Activated T-cell treated with anti-CD3 and anti-CD28 coated beads, Interleukin-2, amount 50 U/mL, for 24 hours (primary cell): Measurements from ENCODE around the gene RXRA.

Experiments
- DNase-seq: peaks from one replicate; pipeline ENCODE4 v3.0.0-alpha.2; 2020
- H3K27ac Mint-ChIP-seq: 2 replicates; pipeline ENCODE4 v1.8.0; 2020; ENCODE audit warnings: mild to moderate bottlenecking, mixed read lengths
- H3K27me3 Mint-ChIP-seq: 2 replicates; pipeline ENCODE4 v1.8.0; 2020; ENCODE audit warnings: mixed read lengths
- H3K36me3 Mint-ChIP-seq: 2 replicates; pipeline ENCODE4 v1.8.0; 2020; ENCODE audit warnings: low read depth, mixed read lengths
- H3K4me1 Mint-ChIP-seq: 2 replicates; pipeline ENCODE4 v1.8.0; 2020; ENCODE audit warnings: low read depth, mixed read lengths
- H3K4me3 Mint-ChIP-seq: 2 replicates; pipeline ENCODE4 v1.8.0; 2020; ENCODE audit warnings: mild to moderate bottlenecking, moderate library complexity, mixed read lengths
- H3K9me3 Mint-ChIP-seq: 2 replicates; pipeline ENCODE4 v1.8.0; 2020; ENCODE audit warnings: mixed read lengths

RXRA gene

DNA sequence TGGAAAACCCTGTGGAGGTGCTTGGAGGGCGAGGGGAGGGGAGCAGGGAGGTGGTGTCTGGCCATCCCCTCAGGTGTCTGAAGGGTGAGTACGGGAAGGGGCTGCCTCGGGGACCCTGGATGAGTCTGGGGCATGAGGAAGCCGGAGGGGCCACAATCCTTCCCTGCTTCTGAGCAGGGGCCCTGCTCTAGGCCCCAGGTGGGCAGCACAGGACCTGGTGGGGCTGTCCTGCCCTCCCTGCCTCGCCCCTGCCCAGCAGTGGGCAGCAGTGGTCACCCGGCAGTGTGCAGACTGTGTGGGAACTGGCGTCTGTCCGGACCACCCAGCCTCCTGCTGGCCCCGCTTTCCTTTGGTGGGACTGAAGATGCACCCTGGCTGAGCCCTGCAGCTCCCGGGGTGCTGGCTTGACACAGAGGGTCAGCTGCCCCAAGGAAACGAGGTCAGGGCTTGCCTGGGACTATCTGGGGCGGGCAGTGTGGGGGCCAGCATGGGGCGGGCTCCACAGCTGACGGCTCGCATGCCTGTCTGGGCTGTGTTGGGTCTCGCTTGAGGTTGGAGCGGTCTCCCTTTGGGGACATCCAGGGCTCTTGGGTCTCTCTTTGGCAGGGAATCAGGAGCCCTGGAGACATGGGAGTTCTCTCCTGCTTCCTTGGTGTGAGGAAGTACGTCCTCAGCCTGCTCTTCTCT lies 26.1 kb downstream of the RXRA start:
- H3K36me3 Mint-ChIP-seq = no peaks in the 10 kb centered on the region
- no peak overlapping the region for H3K4me3 Mint-ChIP-seq
- no peak overlapping the region for H3K27ac Mint-ChIP-seq
- H3K27me3 Mint-ChIP-seq = no peaks in the 10 kb centered on the region
- DNase-seq = no peak
- no peaks in the 10 kb centered on the region for H3K4me1 Mint-ChIP-seq
- H3K9me3 Mint-ChIP-seq = no peaks in the 10 kb centered on the region

DNA sequence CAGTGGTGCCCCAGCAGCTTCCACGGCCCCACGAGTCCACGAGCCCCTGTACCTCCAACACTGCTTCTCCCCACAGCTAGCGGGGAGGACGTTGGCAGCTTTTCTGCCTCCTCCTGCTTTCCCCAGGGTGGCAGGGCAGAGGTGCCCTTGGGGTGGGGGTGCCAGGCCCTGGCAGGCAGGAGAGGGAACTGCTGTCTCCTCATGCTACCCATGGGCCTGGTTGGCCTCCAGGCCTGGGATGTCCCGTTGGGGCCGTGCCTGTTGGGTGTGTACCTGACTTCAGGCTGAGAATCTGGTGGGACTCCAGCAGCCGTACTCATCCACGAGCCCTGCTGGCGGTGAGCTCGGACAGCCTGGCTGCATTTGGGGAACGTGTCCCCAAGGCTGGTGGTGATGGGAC lies 27.3 kb downstream of the RXRA start:
- Mint-ChIP-seq H3K27me3 (no peaks in the 10 kb centered on the region), H3K36me3 (no peaks in the 10 kb centered on the region), H3K4me3 (no peak overlapping the region), H3K27ac (no peak overlapping the region), H3K4me1 (no peaks in the 10 kb centered on the region), H3K9me3 (no peaks in the 10 kb centered on the region)
- no peak for DNase-seq

DNA sequence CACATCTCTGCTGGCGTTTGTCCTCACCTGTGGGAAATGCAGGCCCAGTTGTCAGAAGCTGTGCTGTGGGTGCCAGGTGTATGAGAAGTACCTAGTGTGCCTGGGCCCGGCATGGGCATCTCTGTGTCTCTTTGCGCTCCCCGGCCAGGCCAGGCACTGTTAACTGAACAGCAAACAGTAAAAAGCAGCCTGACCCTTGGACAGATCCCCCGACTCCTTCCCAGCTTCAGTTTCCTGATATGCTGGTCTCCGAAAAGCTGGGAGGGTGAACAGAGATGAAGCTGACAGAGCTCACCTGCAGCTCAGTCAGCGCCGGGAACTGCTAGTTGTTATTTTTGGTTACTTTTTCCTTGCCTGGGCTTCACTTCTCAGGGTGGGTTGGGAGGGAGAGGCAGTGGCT lies 28.9 kb downstream of the RXRA start:
- H3K36me3 Mint-ChIP-seq = no peaks in the 10 kb centered on the region
- no peak for DNase-seq
- no peak overlapping the region for H3K27ac Mint-ChIP-seq
- H3K4me1 Mint-ChIP-seq = no peaks in the 10 kb centered on the region
- H3K4me3 Mint-ChIP-seq = no peak overlapping the region
- no peaks in the 10 kb centered on the region for H3K9me3 Mint-ChIP-seq
- H3K27me3 Mint-ChIP-seq = no peaks in the 10 kb centered on the region

DNA sequence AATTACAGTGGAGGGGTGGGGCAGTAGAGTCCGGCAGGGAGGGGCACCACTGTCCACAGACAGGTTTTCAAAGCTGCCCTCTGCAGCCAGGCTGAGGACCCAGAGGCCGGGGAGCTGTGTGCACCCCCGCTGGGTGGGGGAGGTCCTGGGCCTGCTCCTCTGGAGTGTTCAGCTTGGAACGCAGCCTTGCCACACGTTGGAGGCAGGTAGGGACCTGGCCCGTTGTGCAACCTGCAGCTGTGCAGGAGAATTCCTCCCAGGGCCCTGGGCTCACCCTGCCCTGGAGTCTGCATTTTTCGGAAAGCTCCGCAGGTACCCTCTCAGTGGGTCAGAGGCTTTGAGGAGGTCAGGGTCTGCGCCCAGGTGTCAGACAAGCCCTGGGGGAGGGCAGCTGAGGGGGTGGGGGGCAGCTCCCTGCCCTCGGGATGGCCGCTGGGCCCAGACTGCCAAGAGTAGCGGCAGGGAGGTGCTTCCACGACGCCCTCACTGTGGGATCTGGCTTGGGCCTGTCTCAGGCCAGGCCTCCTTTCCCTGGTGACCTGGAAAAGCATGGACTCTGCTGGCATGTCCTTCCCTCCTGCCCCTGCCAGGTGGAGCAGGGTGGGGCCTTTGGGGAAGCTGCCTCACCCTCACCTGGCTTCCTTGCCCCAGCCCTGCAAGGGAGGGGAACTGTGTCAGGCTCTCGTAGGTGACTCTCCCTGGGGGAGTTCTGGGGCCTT lies 29.5 kb downstream of the RXRA start:
- Mint-ChIP-seq H3K36me3 (no peaks in the 10 kb centered on the region), H3K4me3 (no peak overlapping the region), H3K27me3 (no peaks in the 10 kb centered on the region), H3K4me1 (no peaks in the 10 kb centered on the region), H3K27ac (no peak overlapping the region), H3K9me3 (no peaks in the 10 kb centered on the region)
- no peak for DNase-seq

DNA sequence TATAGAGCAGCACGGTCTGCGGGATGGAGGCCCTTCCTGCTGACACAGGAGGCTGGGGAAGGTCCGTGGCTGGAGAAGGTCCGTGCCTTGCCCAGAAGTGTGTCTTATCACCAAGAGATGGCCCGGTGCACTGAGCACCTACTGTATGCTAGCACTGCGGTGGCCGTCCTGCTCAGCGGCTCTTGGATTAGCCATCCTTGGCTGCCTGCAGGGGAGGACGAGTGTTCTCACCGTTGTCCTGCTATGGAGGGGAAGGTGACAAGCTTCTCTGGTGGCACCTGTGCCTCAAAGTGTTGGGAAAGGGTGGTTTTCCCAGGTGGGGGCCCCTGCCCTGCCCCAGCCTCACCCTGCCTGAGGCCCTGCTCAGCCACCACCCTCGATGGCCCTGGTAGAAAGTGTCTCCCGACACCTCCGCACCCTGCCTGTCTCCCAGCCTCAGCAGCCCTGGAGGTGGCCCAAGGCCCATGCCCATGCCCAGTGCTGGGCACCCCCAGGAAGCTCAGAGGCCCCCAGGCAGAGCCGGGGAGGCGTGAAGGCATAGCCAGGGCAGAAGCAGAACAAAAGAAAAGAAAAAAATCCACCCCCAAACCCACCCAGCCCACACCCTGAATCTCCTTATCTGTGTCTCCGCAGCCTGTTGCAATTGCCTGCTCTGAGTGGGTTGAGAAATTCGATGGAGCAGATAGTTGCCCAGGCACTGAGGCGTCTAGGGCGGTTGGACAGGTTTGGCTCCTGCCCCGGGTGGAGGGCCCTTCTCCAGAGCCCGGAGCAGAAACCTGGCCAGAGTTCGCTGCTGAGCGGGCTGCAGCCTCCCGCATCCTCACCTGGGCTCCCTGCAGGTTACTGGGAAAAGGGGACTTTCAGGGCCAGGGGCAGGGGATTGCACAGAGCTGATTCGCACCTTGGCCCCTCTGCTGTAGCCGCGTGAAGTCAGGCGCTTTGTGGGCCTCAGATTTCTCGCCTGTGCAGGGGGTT lies 30.5 kb downstream of the RXRA start:
- Mint-ChIP-seq H3K4me3 (no peak overlapping the region), H3K4me1 (no peaks in the 10 kb centered on the region), H3K27me3 (no peaks in the 10 kb centered on the region), H3K27ac (no peak overlapping the region), H3K9me3 (no peaks in the 10 kb centered on the region), H3K36me3 (no peaks in the 10 kb centered on the region)
- no peak for DNase-seq

DNA sequence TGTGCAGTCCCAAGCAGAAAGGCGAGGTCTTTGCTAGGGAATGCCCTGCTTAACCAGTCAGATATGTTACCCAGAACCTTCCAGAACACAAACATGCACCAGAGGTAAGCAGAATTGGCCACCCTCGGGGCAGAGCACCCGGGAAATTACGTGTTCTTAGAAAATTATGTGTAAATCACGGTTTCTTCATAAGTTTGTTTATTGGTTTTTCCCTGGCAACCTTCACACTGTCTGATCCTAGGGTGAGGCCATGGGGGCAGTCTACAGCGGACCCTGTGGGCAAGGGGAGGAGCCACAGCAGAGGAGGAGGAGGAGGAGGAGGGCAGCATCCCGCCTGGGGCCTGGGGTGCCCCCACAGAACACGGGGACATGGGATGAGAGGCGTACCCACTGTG lies 31.4 kb downstream of the RXRA start:
- no peak for DNase-seq
- H3K36me3 Mint-ChIP-seq = no peaks in the 10 kb centered on the region

DNA sequence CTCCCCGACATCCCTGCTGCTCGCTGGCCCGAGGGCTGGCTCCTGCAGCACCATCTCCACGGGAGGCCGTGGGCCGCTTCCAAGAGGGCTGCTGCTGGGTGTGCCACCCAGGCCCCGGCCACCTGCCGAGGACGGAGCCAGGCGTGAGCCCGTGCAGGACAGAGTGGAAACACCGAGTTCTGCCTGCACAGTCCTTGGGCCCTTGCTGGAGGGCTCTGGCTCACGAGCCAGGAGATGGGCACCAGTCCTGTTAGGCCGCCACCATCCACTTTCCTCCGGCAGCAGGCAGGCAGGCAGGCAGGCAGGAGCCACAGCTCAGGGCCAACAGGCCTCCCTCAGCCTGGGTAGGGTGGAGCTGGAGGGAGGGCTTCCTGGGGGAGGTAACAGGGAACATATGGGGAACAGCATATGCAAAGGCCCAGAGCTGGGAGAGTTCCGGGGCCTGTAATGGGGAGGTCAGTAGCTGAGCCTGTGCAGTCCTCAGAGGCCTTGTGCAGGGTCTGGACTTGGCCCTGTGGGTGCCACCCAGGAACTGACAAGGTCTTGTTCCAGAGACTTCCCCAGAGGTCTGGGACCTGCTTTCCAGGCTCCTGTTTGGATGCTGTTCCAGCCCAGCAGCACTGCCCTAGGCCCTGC lies 31.9 kb downstream of the RXRA start:
- no peaks in the 10 kb centered on the region for H3K27me3 Mint-ChIP-seq
- no peaks in the 10 kb centered on the region for H3K36me3 Mint-ChIP-seq
- H3K27ac Mint-ChIP-seq = no peak overlapping the region
- H3K4me1 Mint-ChIP-seq = no peaks in the 10 kb centered on the region
- no peak overlapping the region for H3K4me3 Mint-ChIP-seq
- no peak for DNase-seq
- H3K9me3 Mint-ChIP-seq = no peaks in the 10 kb centered on the region

More for the DNA sequence above, 31.4 kb downstream of the RXRA start:
- Mint-ChIP-seq H3K27ac (no peak overlapping the region), H3K4me1 (no peaks in the 10 kb centered on the region), H3K27me3 (no peaks in the 10 kb centered on the region), H3K9me3 (no peaks in the 10 kb centered on the region), H3K4me3 (no peak overlapping the region)

DNA sequence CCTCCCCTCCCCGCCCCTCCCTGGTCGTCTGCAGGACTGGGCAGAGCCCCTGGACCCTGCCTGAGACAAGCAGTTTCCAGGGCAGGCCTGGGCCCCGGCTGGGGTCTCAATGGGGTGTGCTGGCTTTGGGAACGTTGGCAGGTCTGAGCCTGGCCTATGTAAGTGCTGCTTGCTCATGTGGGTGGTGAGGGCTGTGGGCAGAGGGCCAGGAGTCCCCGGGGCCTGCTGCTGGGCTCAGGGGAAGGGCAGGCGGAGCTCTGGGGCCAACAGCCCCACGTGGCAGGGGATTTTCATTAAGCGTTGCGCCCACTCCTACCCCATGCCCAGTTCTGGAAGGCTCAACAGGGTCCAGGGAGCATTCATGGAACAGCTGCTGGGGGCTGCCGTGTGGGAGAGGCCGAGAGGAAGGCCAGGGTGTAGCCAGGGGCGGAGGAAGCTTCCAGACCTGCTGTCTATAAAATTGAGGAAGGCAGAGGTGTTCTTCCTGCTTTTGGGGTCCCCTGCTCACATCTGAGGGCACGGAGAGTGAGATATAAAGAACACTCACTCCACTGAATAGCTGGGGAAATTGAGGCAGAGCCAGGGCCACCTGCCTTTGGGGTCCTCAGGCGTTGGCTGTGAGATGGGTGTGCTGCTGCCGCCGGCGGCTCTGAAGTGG lies 32.5 kb downstream of the RXRA start:
- no peak overlapping the region for H3K4me3 Mint-ChIP-seq
- no peaks in the 10 kb centered on the region for H3K4me1 Mint-ChIP-seq
- no peaks in the 10 kb centered on the region for H3K36me3 Mint-ChIP-seq
- H3K27me3 Mint-ChIP-seq = no peaks in the 10 kb centered on the region
- H3K9me3 Mint-ChIP-seq = no peaks in the 10 kb centered on the region
- no peak for DNase-seq
- H3K27ac Mint-ChIP-seq = no peak overlapping the region

DNA sequence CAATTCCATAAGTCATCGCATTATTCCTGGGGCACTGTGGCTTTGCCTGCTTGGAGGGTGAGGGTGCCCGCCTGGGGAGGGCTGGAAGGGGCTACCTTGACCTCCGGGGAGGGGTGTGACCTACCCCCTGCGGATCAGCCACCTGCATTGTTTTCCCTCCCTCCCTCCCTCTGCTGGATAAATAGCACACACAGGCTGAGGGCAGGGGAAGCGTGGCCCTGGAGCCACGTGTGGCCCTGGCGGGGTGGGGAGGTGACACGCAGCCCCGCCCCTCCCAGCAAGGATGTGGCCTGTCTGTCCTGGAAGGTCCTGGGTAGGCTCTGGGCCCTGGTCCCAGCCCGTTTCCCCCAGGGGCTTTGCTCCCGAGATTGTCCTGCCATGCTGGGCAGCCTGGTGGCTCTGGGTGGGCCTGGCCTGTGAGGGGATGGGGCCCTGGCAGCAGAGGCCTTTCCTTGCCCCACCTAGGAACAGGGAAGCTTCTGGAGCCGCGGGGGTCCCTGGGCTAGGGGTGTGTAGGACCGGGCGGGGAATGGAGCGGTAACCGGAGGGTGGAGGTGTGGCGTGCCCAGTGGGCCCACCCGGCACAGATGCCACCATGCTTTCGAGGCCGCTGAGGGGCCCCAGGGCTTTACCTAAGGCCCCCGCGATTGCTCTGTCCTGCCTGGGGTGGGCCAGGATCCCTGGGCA lies 33.4 kb downstream of the RXRA start:
- no peak overlapping the region for H3K27ac Mint-ChIP-seq
- no peak for DNase-seq
- no peaks in the 10 kb centered on the region for H3K4me1 Mint-ChIP-seq
- no peaks in the 10 kb centered on the region for H3K9me3 Mint-ChIP-seq
- H3K4me3 Mint-ChIP-seq = no peak overlapping the region
- H3K36me3 Mint-ChIP-seq = no peaks in the 10 kb centered on the region
- H3K27me3 Mint-ChIP-seq = no peaks in the 10 kb centered on the region

DNA sequence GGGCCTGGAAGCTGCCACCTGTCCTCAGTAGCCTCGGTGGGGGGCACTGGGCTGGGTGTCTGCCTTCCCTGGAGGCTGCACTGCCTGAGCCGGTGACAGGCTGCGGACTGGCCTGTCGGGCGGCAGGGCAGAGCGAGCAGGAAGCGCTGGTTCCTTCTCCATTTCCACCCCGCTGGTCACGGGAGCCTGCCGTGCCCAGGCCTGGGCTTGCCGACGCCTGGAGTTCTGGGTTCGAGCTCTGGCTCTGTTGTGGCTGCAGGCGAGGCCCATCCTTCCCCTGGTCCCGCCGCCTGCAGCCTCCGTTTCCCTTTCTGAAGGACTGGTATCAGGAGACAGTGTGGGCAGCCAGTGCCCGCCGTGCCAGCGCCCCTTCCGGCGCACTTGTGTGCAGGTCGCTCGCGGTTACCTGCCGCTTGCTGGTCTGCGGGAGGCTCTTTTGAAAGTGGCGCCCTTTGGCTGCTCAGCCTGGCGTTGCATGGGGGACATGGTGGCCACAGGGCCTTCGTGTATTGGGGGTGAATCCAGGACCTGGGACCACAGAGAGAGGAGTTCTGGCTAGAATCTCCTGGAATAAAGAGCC lies 34.0 kb downstream of the RXRA start:
- DNase-seq = no peak
- H3K27me3 Mint-ChIP-seq = no peaks in the 10 kb centered on the region
- H3K27ac Mint-ChIP-seq = no peak overlapping the region
- no peaks in the 10 kb centered on the region for H3K4me1 Mint-ChIP-seq
- no peaks in the 10 kb centered on the region for H3K9me3 Mint-ChIP-seq
- H3K36me3 Mint-ChIP-seq = no peaks in the 10 kb centered on the region
- H3K4me3 Mint-ChIP-seq = no peak overlapping the region

DNA sequence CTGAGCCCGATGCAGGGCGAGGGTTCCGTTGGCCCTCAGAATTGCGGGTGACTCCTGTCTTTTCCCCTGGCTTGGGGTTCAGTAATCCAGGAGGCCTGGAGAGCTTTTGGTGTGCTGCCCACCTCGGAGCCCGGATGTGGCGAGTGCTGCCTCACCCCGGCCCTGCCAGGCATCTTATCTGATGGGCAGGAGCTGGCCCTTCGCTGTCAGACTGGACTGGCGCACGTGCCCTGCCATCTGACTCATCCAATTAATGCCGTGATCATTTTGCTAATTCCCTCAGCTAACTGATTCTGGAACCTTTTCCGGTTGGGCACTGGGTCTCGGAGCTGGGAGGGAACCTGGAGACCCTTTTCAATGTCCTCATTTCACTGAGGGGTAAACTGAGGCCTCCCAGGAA lies 34.6 kb downstream of the RXRA start:
- no peak for DNase-seq

DNA sequence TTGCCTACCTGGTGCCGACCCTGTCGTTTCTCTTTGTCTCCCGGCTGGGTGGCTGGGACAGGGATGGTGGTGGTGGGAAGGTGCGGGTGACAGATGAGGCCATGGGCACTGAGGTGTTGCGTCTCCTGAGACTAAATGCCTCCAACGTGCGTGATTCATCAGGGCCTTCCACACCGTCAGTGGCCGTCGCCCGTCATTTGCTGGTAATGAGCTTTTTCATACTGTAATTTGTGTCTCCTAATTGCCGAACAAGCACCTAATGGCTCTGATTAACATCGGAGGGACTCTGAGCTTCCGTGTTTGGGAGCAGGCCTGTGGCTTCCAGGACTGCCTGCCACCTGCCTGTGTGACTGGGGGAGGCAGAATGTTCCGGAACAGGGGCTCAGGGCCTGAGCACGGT lies 35.2 kb downstream of the RXRA start:
- Mint-ChIP-seq H3K27me3 (no peaks in the 10 kb centered on the region), H3K27ac (no peak overlapping the region), H3K4me3 (no peak overlapping the region), H3K4me1 (no peaks in the 10 kb centered on the region), H3K36me3 (no peaks in the 10 kb centered on the region), H3K9me3 (no peaks in the 10 kb centered on the region)
- no peak for DNase-seq

More for the DNA sequence above, 34.6 kb downstream of the RXRA start:
- Mint-ChIP-seq H3K36me3 (no peaks in the 10 kb centered on the region), H3K9me3 (no peaks in the 10 kb centered on the region), H3K4me3 (no peak overlapping the region), H3K27me3 (no peaks in the 10 kb centered on the region), H3K27ac (no peak overlapping the region), H3K4me1 (no peaks in the 10 kb centered on the region)

DNA sequence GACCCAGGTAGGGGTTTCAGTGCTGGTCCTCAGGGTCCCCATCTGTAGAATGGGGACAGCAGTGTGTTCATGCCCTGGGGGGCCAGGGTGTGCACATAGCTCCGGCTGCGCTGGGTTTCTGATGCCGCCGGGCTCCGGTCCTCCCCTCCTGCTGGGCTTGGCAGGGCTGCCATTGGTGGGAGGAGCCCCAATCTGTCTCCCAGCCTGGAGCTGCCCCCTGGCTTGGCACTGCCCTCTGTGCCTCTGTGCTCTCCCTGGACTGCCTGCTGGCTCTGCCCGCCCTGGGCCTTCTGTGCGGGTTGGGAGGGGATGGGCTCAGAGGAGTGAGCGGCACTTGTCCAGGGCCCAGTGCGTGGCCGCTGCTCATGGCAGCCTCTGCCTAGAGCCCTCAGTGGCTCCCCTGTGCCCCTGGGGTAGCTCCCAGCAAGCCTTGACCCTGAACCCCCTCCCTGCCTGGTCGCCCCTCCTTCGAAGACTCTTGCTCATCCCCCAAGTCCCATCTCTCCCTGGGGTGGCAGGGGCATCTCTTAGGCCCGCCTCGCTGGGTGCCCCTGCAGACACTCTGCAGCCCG lies 35.7 kb downstream of the RXRA start:
- Mint-ChIP-seq H3K9me3 (no peaks in the 10 kb centered on the region), H3K4me1 (no peaks in the 10 kb centered on the region), H3K27me3 (no peaks in the 10 kb centered on the region), H3K36me3 (no peaks in the 10 kb centered on the region), H3K27ac (no peak overlapping the region), H3K4me3 (no peak overlapping the region)
- no peak for DNase-seq
